Effector memory CD8-positive, alpha-beta T cell (primary cell): ENCODE measurements around the gene NEGR1.
"Not testable (repeated sequence)": the region's sequence is repeated elsewhere in the genome, so short reads cannot be mapped to it uniquely, and the experiment has no call there.

Source experiments
- ATAC-seq: fragments of 150-1000 bp; cut with Tn5 transposase; replicated peaks from 2 replicates; pipeline ENCODE4 v1.10.0; 2021; ENCODE audit warnings: mild to moderate bottlenecking, moderate library complexity
- DNase-seq, 3 experiments: peaks; one replicate each; pipeline ENCODE4 v3.0.0; 2021
- H3K27ac Mint-ChIP-seq, 2 donors: one replicate each; pipeline ENCODE4 v1.8.0; 2022; ENCODE audit warnings: mild to moderate bottlenecking in 2 of 2, mixed read lengths in 2 of 2, moderate library complexity in 2 of 2
- H3K27me3 Mint-ChIP-seq, 2 donors: one replicate each; pipeline ENCODE4 v1.8.0; 2022; ENCODE audit warnings: mixed read lengths in 2 of 2
- H3K36me3 Mint-ChIP-seq: one replicate; pipeline ENCODE4 v1.8.0; 2022; ENCODE audit warnings: mild to moderate bottlenecking, moderate library complexity, mixed read lengths; ENCODE audit not compliant: insufficient read depth
- H3K4me1 Mint-ChIP-seq, 2 donors: one replicate each; pipeline ENCODE4 v1.8.0; 2022; ENCODE audit warnings: low read depth in 2 of 2, mixed read lengths in 2 of 2
- H3K4me3 Mint-ChIP-seq, 2 donors: one replicate each; pipeline ENCODE4 v1.8.0; 2022; ENCODE audit warnings: mild to moderate bottlenecking in 2 of 2, mixed read lengths in 2 of 2, moderate library complexity in 2 of 2
- H3K9me3 Mint-ChIP-seq, 2 donors: one replicate each; pipeline ENCODE4 v1.8.0; 2022; ENCODE audit warnings: mixed read lengths in 2 of 2

The NEGR1 gene

DNA sequence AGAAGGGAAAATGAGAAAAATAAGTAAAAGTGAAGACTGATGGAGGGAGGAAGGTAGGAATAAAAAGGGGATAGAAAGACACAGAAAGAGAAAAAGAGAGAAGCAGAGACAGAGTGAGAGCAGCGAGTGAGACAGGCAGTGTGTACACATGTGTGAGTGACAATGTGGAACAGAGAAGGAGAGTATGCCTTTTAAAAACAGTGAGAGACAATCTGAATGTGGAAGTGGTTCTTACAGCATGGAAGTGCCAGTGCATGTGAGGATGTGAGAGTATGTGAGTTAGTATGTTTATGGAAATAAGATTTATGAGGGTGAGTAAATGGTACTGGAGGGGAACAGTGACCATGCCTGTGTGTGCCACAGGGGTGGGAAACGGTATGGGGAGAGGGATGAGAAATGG is 1.2 kb downstream of the NEGR1 start:
- H3K4me3 Mint-ChIP-seq: no peak overlapping the region
- peaks cover 0 to 4% of the 10 kb centered on the region in 2 donors for H3K9me3 Mint-ChIP-seq
- H3K27ac Mint-ChIP-seq: no peak overlapping the region
- ATAC-seq (no peak), DNase-seq (no peak)
- H3K36me3 Mint-ChIP-seq: no peaks in the 10 kb centered on the region
- peaks cover 7% of the 10 kb centered on the region in 2 donors for H3K4me1 Mint-ChIP-seq
- H3K27me3 Mint-ChIP-seq: no peaks in the 10 kb centered on the region

GRCh38 chr1:72280711-72281110 is 1.6 kb downstream of the NEGR1 start:
- DNase-seq (no peak), ATAC-seq (no peak)
- Mint-ChIP-seq H3K9me3 (peaks cover 0 to 4% of the 10 kb centered on the region in 2 donors), H3K27me3 (no peaks in the 10 kb centered on the region), H3K27ac (no peak overlapping the region), H3K36me3 (no peaks in the 10 kb centered on the region), H3K4me3 (no peak overlapping the region), H3K4me1 (peaks cover 7% of the 10 kb centered on the region in 2 donors)

DNA sequence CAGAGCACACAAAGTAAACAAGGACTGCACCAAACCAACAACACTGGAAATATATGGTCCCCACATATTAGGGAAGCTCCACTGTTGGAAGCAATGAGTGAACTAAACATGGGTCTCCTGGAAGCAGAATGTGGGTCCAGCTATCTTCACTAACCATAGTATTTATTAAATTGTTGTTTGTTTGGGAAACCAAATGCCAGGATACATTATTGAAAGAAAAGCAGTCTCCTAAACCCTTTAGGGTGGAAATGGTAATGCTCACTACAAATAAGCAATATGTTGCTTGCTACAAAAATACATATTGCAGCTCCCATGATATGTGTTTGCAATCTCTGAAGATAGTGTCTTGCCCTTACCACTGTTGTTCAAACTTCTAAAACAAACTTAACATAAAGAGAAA is 2.2 kb downstream of the NEGR1 start:
- DNase-seq (no peak), ATAC-seq (no peak)
- Mint-ChIP-seq H3K36me3 (no peaks in the 10 kb centered on the region), H3K4me1 (peaks cover 7% of the 10 kb centered on the region in 2 donors), H3K4me3 (no peak overlapping the region), H3K27me3 (no peaks in the 10 kb centered on the region), H3K9me3 (peaks cover 0 to 4% of the 10 kb centered on the region in 2 donors), H3K27ac (no peak overlapping the region)

DNA sequence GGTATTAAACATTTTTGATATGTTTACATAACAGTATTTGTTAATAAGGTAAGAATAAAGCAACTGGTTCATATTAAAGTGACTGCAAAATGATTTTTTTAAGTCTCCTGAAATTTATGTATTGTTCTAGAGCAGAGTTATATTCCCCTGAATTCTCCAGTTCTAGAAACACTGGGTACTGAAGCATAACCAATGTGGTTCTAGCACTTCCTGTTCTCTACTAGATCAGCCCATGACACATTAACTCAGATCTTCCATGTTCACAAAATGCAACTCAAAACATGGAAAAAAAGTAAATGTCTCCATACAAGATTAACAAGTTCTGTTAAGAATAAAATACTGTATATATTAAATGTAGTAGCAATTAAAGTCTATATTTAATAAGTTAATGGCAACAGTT is 3.9 kb downstream of the NEGR1 start:
- Mint-ChIP-seq H3K4me1 (peaks cover 7% of the 10 kb centered on the region in 2 donors), H3K27ac (no peak overlapping the region), H3K36me3 (no peaks in the 10 kb centered on the region), H3K9me3 (peaks cover 0 to 6% of the 10 kb centered on the region in 2 donors), H3K4me3 (no peak overlapping the region), H3K27me3 (no peaks in the 10 kb centered on the region)
- DNase-seq: no peak
- ATAC-seq: no peak

- Mint-ChIP-seq H3K4me1 (no peaks in the 10 kb centered on the region), H3K27ac (no peak overlapping the region), H3K36me3 (no peaks in the 10 kb centered on the region), H3K27me3 (no peaks in the 10 kb centered on the region), H3K9me3 (peaks cover 0 to 6% of the 10 kb centered on the region in 2 donors), H3K4me3 (no peak overlapping the region)
- DNase-seq (no peak), ATAC-seq (no peak)
Observed at GRCh38 chr1:72271555-72272085, 10.7 kb downstream of the NEGR1 start.

- Mint-ChIP-seq H3K9me3 (peaks cover 0 to 4% of the 10 kb centered on the region in 2 donors), H3K27me3 (no peaks in the 10 kb centered on the region), H3K4me1 (no peaks in the 10 kb centered on the region), H3K4me3 (no peak overlapping the region), H3K36me3 (no peaks in the 10 kb centered on the region), H3K27ac (no peak overlapping the region)
- ATAC-seq (no peak), DNase-seq (no peak)
Observed at GRCh38 chr1:72262735-72263134, 19.6 kb downstream of the NEGR1 start.

- Mint-ChIP-seq H3K36me3 (peaks cover 5% of the 10 kb centered on the region), H3K4me1 (no peaks in the 10 kb centered on the region), H3K27ac (no peak overlapping the region), H3K27me3 (no peaks in the 10 kb centered on the region), H3K9me3 (peaks cover 6 to 7% of the 10 kb centered on the region in 2 donors), H3K4me3 (no peak overlapping the region)
- DNase-seq: no peak
- ATAC-seq: no peak
Observed at GRCh38 chr1:72253132-72253531, 29.2 kb downstream of the NEGR1 start.

- H3K27me3 Mint-ChIP-seq: no peaks in the 10 kb centered on the region
- H3K4me3 Mint-ChIP-seq: no peak overlapping the region
- ATAC-seq (no peak), DNase-seq (no peak)
- H3K36me3 Mint-ChIP-seq: no peaks in the 10 kb centered on the region
- H3K4me1 Mint-ChIP-seq: no peaks in the 10 kb centered on the region
- H3K27ac Mint-ChIP-seq: no peak overlapping the region
- peaks cover 0 to 5% of the 10 kb centered on the region in 2 donors for H3K9me3 Mint-ChIP-seq
Observed at GRCh38 chr1:72241397-72241796, 40.9 kb downstream of the NEGR1 start.

DNA sequence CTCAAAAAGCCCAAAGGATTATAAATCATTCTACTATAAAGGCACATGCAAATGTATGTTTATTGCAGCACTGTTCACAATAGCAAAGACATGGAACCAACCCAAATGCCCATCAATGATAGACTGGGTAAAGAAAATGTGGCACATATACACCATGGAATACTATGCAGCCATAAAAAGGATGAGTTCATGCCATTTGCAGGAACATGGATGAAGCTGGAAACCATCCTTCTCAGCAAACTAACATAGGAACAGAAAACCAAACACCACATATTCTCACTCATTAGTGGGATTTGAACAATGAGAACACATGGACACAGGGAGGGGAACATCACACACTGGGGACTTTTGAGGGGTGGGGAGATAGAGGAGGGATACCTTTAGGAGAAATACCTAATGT is 46.4 kb downstream of the NEGR1 start:
- H3K9me3 Mint-ChIP-seq, H3K36me3 Mint-ChIP-seq, H3K27me3 Mint-ChIP-seq, ATAC-seq, H3K4me1 Mint-ChIP-seq, DNase-seq, H3K27ac Mint-ChIP-seq, H3K4me3 Mint-ChIP-seq: not testable (repeated sequence)

- no peaks in the 10 kb centered on the region for H3K27me3 Mint-ChIP-seq
- ATAC-seq (no peak), DNase-seq (no peak)
- no peaks in the 10 kb centered on the region for H3K4me1 Mint-ChIP-seq
- H3K36me3 Mint-ChIP-seq: peaks cover 3% of the 10 kb centered on the region
- H3K9me3 Mint-ChIP-seq: peaks cover 7% of the 10 kb centered on the region in 2 donors
- H3K27ac Mint-ChIP-seq: no peak overlapping the region
- no peak overlapping the region for H3K4me3 Mint-ChIP-seq
Observed at GRCh38 chr1:72235062-72235461, 47.3 kb downstream of the NEGR1 start.

- Mint-ChIP-seq H3K27me3 (no peaks in the 10 kb centered on the region), H3K9me3 (peaks cover 6 to 7% of the 10 kb centered on the region in 2 donors), H3K36me3 (peaks cover 3% of the 10 kb centered on the region), H3K4me3 (no peak overlapping the region), H3K4me1 (no peaks in the 10 kb centered on the region), H3K27ac (no peak overlapping the region)
- ATAC-seq (no peak), DNase-seq (no peak)
Observed at GRCh38 chr1:72230746-72231145, 51.6 kb downstream of the NEGR1 start.

DNA sequence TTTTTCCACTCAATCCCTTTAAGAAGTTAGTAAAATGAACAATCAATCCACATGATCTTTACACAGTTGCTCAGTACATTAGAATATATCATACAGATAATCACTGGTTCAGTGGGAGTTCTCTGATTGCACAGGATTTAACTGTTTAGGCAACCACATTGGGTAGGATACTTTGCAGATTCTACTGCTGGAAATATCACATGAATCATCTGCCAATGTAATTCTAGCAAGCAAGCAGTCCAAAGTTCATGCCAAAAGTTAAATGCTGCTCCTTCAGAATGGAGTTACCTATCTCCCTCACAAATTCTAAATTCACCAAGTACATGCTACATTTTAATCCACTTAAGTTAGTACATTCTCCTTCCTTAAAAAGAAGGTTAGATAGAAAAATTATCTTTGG is 52.4 kb downstream of the NEGR1 start:
- Mint-ChIP-seq H3K36me3 (peaks cover 3% of the 10 kb centered on the region), H3K27me3 (no peaks in the 10 kb centered on the region), H3K27ac (no peak overlapping the region), H3K4me1 (no peaks in the 10 kb centered on the region), H3K4me3 (no peak overlapping the region), H3K9me3 (peaks cover 2 to 3% of the 10 kb centered on the region in 2 donors)
- DNase-seq (no peak), ATAC-seq (no peak)

- Mint-ChIP-seq H3K4me3 (no peak overlapping the region), H3K9me3 (peaks cover 0 to 4% of the 10 kb centered on the region in 2 donors), H3K36me3 (peaks cover 3% of the 10 kb centered on the region), H3K27ac (no peak overlapping the region), H3K27me3 (no peaks in the 10 kb centered on the region), H3K4me1 (no peaks in the 10 kb centered on the region)
- DNase-seq (no peak), ATAC-seq (no peak)
Observed at GRCh38 chr1:72227667-72228066, 54.7 kb downstream of the NEGR1 start.

GRCh38 chr1:72224506-72224905 is 57.8 kb downstream of the NEGR1 start:
- ATAC-seq: no peak
- Mint-ChIP-seq H3K9me3 (peaks cover 0 to 4% of the 10 kb centered on the region in 2 donors), H3K36me3 (no peaks in the 10 kb centered on the region), H3K27me3 (no peaks in the 10 kb centered on the region), H3K27ac (no peak overlapping the region), H3K4me1 (no peaks in the 10 kb centered on the region), H3K4me3 (no peak overlapping the region)
- DNase-seq: no peak

DNA sequence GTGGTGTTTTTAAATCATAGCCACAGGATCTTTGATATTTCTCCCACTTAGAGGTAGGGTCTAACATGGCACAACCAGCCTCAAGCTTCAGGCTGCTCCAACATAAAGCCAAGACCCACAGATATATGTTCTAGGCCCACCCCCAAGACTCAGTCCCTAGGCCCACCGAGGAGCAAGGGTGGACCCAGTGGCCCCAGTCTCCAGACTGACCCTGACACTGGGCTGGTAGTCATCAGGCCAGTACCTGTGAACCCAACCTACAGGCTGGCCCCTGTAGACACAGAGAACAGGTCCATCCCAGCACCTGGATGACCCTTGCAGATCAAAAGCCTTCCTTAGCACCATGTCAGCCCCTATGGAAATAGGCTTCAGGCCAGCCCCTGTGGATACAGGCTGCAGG is 60.5 kb downstream of the NEGR1 start:
- ATAC-seq (no peak), DNase-seq (no peak)
- H3K4me1 Mint-ChIP-seq: no peaks in the 10 kb centered on the region
- no peaks in the 10 kb centered on the region for H3K27me3 Mint-ChIP-seq
- no peak overlapping the region for H3K27ac Mint-ChIP-seq
- H3K4me3 Mint-ChIP-seq: no peak overlapping the region
- no peaks in the 10 kb centered on the region for H3K36me3 Mint-ChIP-seq
- peaks cover 0 to 2% of the 10 kb centered on the region in 2 donors for H3K9me3 Mint-ChIP-seq
